HepG2 (cell line): Measurements from ENCODE around the gene CHD2. TPM values are rescaled to one million over a fixed set of nuclear protein-coding genes. Genes with fewer than 3 reads are reported as not detected.

Source experiments
- KAT8 ChIP-seq: IDR thresholded peaks from 2 replicates; pipeline ENCODE4 v1.6.1; 2016; ENCODE audit warnings: missing genetic modification reagents, missing compliant biosample characterization
- MAFK ChIP-seq, 2 experiments: IDR thresholded peaks in 1 of 2; conservative IDR thresholded peaks in 1 of 2; 2 replicates each; pipeline ENCODE4 v1.6.1; 2011; ENCODE audit warnings: improper control_type of control experiment in 2 of 2, low read length in 2 of 2
- NCOA2 ChIP-seq: sonication (generic); formaldehyde crosslinking; IDR thresholded peaks from 2 replicates; pipeline ENCODE4 v1.8.0; 2022; ENCODE audit warnings: inconsistent platforms
- NPAS2 ChIP-seq: sonication (generic); formaldehyde crosslinking; IDR thresholded peaks from 2 replicates; pipeline ENCODE4 v1.8.0; 2022; ENCODE audit warnings: mild to moderate bottlenecking, missing genetic modification reagents, borderline replicate concordance
- NR1H2 ChIP-seq: sonication (generic); formaldehyde crosslinking; IDR thresholded peaks from 2 replicates; pipeline ENCODE4 v1.8.1; 2022; ENCODE audit warnings: low read depth, missing genetic modification reagents, borderline replicate concordance
- SMC3 ChIP-seq: IDR thresholded peaks from 2 replicates; pipeline ENCODE4 v1.6.1; 2011; ENCODE audit warnings: low read length, improper control_type of control experiment
- TFE3 ChIP-seq: IDR thresholded peaks from 2 replicates; pipeline ENCODE4 v1.6.1; 2016
- U2AF1 ChIP-seq: fragments of 200-400 bp; formaldehyde crosslinking; optimal IDR thresholded peaks from 2 replicates; pipeline ENCODE3; 2017; ENCODE audit warnings: mild to moderate bottlenecking, low read depth, low read length
- ZBTB40 ChIP-seq, 2 experiments: fragments of 450-650 bp in 1 of 2; sonication (generic) in 1 of 2; formaldehyde crosslinking in 1 of 2; IDR thresholded peaks; 2 replicates each; pipeline versions ENCODE4 v1.6.1 to v1.8.0; 2016 to 2022; ENCODE audit warnings: antibody characterized with exemption in 1 of 2, mild to moderate bottlenecking in 1 of 2, missing genetic modification reagents in 1 of 2
- ZNF18 ChIP-seq: sonication (generic); formaldehyde crosslinking; IDR thresholded peaks from 2 replicates; pipeline ENCODE4 v1.8.0; 2022; ENCODE audit warnings: mild to moderate bottlenecking, missing genetic modification reagents; ENCODE audit not compliant: insufficient replicate concordance
- ZNF274 ChIP-seq: sonication (generic); formaldehyde crosslinking; IDR thresholded peaks from 2 replicates; pipeline ENCODE4 v1.5.1; 2020; ENCODE audit warnings: mild to moderate bottlenecking, missing genetic modification reagents
- ZNF556 ChIP-seq: sonication (generic); formaldehyde crosslinking; IDR thresholded peaks from 2 replicates; pipeline ENCODE4 v1.4.0; 2020; ENCODE audit warnings: mild to moderate bottlenecking, missing genetic modification reagents, borderline replicate concordance
- ZNF598 ChIP-seq: sonication (generic); formaldehyde crosslinking; IDR thresholded peaks from 2 replicates; pipeline ENCODE4 v1.5.1; 2020; ENCODE audit warnings: mild to moderate bottlenecking, missing genetic modification reagents, borderline replicate concordance
- polyA plus RNA-seq, 8 experiments: library from polyadenylated mRNA; depleted of rRNA in 3 of 8; stranded (reverse) in 7 of 8; unstranded in 1 of 8; fragments of >200 nt; fragmentation: Illumina TruSeq in 4 of 8; extraction: Trizol in 4 of 8; gene quantifications; 2 replicates each; pipeline versions ENCODE4 v1.2.1 to v1.2.3, GENCODE V29; 2011 to 2016; ENCODE audit warnings: low read depth in 4 of 8, missing spikeins in 1 of 8, mixed read lengths in 1 of 8; ENCODE audit not compliant: insufficient read depth in 1 of 8
- total RNA-seq, 5 experiments: library from RNA; depleted of rRNA; stranded (reverse); fragments of >200 nt; fragmentation: Illumina TruSeq; extraction: Trizol; gene quantifications; 2 replicates each; pipeline ENCODE4 v1.2.3, GENCODE V29; 2016; ENCODE audit warnings: low read depth in 1 of 5
- TF ChIP-seq, protein P1 (sequence below): fragments of 450-650 bp; IDR thresholded peaks from 2 replicates; pipeline ENCODE4 v1.6.1; 2016

The CHD2 gene
- total and polyA plus RNA-seq, 2 of the 13 experiments (the other 11 are each of a cell fraction or from before 2014, with no cell fraction given): 54.0 to 54.1 TPM

DNA sequence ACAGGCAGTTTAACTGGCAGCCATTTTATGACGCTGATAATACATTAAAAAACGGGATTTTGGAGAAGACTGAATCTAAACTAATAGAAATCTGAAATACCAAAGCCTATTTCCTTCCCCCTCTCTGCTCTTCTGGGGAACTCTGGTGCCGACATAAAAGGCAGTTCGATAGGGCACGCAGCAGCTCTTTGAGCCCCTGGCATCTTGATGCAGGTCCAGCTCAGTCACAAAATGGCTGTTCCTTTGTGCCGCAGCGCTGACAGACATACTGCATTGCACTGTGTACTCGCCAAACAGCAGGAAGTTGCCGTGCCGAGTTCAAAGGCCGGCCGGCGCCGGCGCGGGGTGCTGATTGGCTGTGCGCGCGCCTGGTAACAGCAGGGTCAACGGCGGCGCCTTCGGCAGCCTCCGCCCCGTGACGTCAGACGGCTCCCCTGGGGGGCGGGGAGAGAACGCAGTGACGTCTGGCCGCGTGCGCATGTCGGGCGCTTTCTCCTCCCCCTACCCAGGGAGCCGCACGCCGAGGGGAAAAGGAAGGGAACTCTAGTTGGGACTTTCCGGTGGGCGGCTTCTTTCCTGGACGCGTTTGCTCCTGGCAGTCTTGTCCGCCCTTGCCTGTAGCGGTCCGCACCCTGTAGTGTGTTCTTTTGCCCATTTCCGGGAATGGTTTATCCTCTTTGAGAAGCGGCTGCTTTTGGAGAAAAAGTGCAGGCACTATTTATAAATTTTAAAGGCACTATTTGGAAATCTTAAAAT lies 4.0 kb downstream of the CHD2 start (continued):
- TF ChIP-seq NCOA2: peak; percentile 64
- TF ChIP-seq TFE3: peak; percentile 83
- no peak; the same call in 1 of the 2 replicates for TF ChIP-seq SMC3
- TF ChIP-seq ZNF556 (CRISPR knock-in tag): no peak
- TF ChIP-seq, protein P1, sequence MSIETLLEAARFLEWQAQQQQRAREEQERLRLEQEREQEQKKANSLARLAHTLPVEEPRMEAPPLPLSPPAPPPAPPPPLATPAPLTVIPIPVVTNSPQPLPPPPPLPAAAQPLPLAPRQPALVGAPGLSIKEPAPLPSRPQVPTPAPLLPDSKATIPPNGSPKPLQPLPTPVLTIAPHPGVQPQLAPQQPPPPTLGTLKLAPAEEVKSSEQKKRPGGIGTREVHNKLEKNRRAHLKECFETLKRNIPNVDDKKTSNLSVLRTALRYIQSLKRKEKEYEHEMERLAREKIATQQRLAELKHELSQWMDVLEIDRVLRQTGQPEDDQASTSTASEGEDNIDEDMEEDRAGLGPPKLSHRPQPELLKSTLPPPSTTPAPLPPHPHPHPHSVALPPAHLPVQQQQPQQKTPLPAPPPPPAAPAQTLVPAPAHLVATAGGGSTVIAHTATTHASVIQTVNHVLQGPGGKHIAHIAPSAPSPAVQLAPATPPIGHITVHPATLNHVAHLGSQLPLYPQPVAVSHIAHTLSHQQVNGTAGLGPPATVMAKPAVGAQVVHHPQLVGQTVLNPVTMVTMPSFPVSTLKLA: peak; percentile 75
- TF ChIP-seq NPAS2: no peak
- no peak for TF ChIP-seq NR1H2
- no peak for TF ChIP-seq MAFK (conservative IDR thresholded peaks at IDR 0.05 in 1 of 2, IDR thresholded peaks at IDR 0.05 in 1 of 2; ENCODE audit: low read length in 2 of 2)
- no peak for TF ChIP-seq ZNF274 (CRISPR knock-in tag)
- TF ChIP-seq U2AF1: peak; percentile 40
- TF ChIP-seq ZNF18 (CRISPR knock-in tag): no peak
- TF ChIP-seq ZNF598 (CRISPR knock-in tag): peak; percentile 61; the same call in 1 of the 2 replicates
- 0 out of 2 replicates have a peak, but pooled peaks have one; percentile 20 for TF ChIP-seq ZBTB40 (IDR thresholded peaks at IDR 0.05)
- TF ChIP-seq ZBTB40 (CRISPR knock-in tag; IDR thresholded peaks at IDR 0.05): peak; percentile 47; the same call in 1 of the 2 replicates
- peak; percentile 98 for TF ChIP-seq KAT8 (CRISPR knock-in tag)
